NB4 (cell line): Measurements from ENCODE around the gene BHLHA15.

Experiments
- CTCF ChIP-seq: IDR thresholded peaks from one replicate; pipeline ENCODE4 v1.5.1; 2012; ENCODE audit warnings: low read depth, low read length
- POLR2A ChIP-seq: IDR thresholded peaks from 2 replicates; pipeline ENCODE4 v1.6.1; 2011; ENCODE audit warnings: mild to moderate bottlenecking; ENCODE audit not compliant: insufficient read length; ENCODE audit errors: extremely low read depth

- no peak for TF ChIP-seq CTCF
- no peak for TF ChIP-seq POLR2A
These were observed 44.6 kb upstream of the BHLHA15 start for GRCh38 chr7:98166668-98166970.
